K562 (cell line): ENCODE data around the gene TSPYL4. TPM values are rescaled to one million over a fixed set of nuclear protein-coding genes. Genes with fewer than 3 reads are reported as not detected.

Experiments used
- E2F6 ChIP-seq, 2 experiments: IDR thresholded peaks; 2 replicates each; pipeline ENCODE4 v1.6.1; 2011; ENCODE audit warnings: borderline replicate concordance in 1 of 2, control low read depth in 1 of 2, low read depth in 1 of 2, low read length in 1 of 2, mild to moderate bottlenecking in 1 of 2, mixed read lengths in 1 of 2, moderate library complexity in 1 of 2; ENCODE audit not compliant: insufficient read depth in 1 of 2, insufficient read length in 1 of 2, poor library complexity in 1 of 2, severe bottlenecking in 1 of 2; ENCODE audit errors: extremely low read depth in 1 of 2
- ETS2 ChIP-seq: IDR thresholded peaks from 2 replicates; pipeline ENCODE4 v1.6.1; 2016; ENCODE audit warnings: borderline replicate concordance, missing genetic modification characterization, mild to moderate bottlenecking, moderate library complexity, missing compliant biosample characterization; ENCODE audit not compliant: poor library complexity, severe bottlenecking
- FOXP4 ChIP-seq: sonication (generic); formaldehyde crosslinking; IDR thresholded peaks from 2 replicates; pipeline ENCODE4 v1.8.0; 2022; ENCODE audit warnings: mild to moderate bottlenecking, missing genetic modification reagents, borderline replicate concordance
- GABPA ChIP-seq: fragments of 200-800 bp; sonication (Bioruptor generic); conservative IDR thresholded peaks from 2 replicates; pipeline ENCODE4 v1.6.1; 2016; ENCODE audit warnings: low read depth, missing genetic modification characterization, missing compliant biosample characterization
- LEF1 ChIP-seq: fragments of 450-650 bp; IDR thresholded peaks from 2 replicates; pipeline ENCODE4 v1.6.1; 2016; ENCODE audit warnings: mild to moderate bottlenecking
- MCM3 ChIP-seq: fragments of 450-650 bp; IDR thresholded peaks from 2 replicates; pipeline ENCODE4 v1.6.1; 2016
- ZKSCAN3 ChIP-seq: fragments of 250-450 bp; sonication (Bioruptor Pico); IDR thresholded peaks from 2 replicates; pipeline ENCODE4 v1.4.0; 2020
- ZNF12 ChIP-seq: sonication (generic); formaldehyde crosslinking; IDR thresholded peaks from 2 replicates; pipeline ENCODE4 v1.4.0; 2020; ENCODE audit warnings: mild to moderate bottlenecking, missing genetic modification reagents
- ZNF174 ChIP-seq: fragments of 250-450 bp; sonication (Bioruptor Pico); IDR thresholded peaks from 2 replicates; pipeline ENCODE4 v1.4.0; 2020; ENCODE audit warnings: mild to moderate bottlenecking
- ZNF175 ChIP-seq: fragments of 200-800 bp; sonication (Bioruptor generic); IDR thresholded peaks from 2 replicates; pipeline ENCODE4 v1.6.1; 2016; ENCODE audit warnings: low read depth, mild to moderate bottlenecking, missing genetic modification characterization, missing compliant biosample characterization
- ZNF197 ChIP-seq: fragments of 200-800 bp; sonication (Bioruptor generic); IDR thresholded peaks from 2 replicates; pipeline ENCODE4 v1.6.1; 2016; ENCODE audit warnings: low read depth, missing genetic modification characterization, missing compliant biosample characterization
- ZNF41 ChIP-seq: fragments of 250-450 bp; sonication (Bioruptor Pico); conservative IDR thresholded peaks from 2 replicates; pipeline ENCODE4 v1.4.0; 2020; ENCODE audit warnings: mild to moderate bottlenecking
- ZSCAN32 ChIP-seq: fragments of 450-650 bp; formaldehyde crosslinking; IDR thresholded peaks from 2 replicates; pipeline ENCODE4 v1.4.0; 2020; ENCODE audit warnings: mild to moderate bottlenecking, moderate library complexity
- polyA plus RNA-seq, 8 experiments: library from polyadenylated mRNA; depleted of rRNA in 4 of 8; stranded (reverse) in 5 of 8; unstranded in 3 of 8; fragments of >200 nt; fragmentation: Nextera tagmentation in 2 of 8; fragmentation: Illumina TruSeq in 1 of 8; extraction: Ambion mirVana in 2 of 8; extraction: Trizol in 1 of 8; gene quantifications; 2 replicates each; pipeline versions ENCODE4 v1.2.1 to v1.2.3, GENCODE V29; 2011 to 2014; ENCODE audit warnings: inconsistent platforms in 1 of 8, missing spikeins in 1 of 8
- total RNA-seq, 7 experiments: library from RNA; depleted of rRNA in 6 of 7; stranded (reverse); fragments of >200 nt in 6 of 7; fragmentation: Illumina TruSeq in 2 of 7; extraction: Trizol in 2 of 7; gene quantifications; 2 replicates each; pipeline versions ENCODE4 v1.2.1 to v1.2.3, GENCODE V29; 2011 to 2021; ENCODE audit warnings: low replicate concordance in 1 of 7
- TF ChIP-seq, protein P1 (sequence below): sonication (generic); formaldehyde crosslinking; IDR thresholded peaks from 2 replicates; pipeline ENCODE4 v1.8.1; 2022; ENCODE audit warnings: missing genetic modification reagents
- TF ChIP-seq, protein P2 (sequence below): IDR thresholded peaks from 2 replicates; pipeline ENCODE4 v1.6.1; 2012; ENCODE audit warnings: low read depth, low read length, improper control_type of control experiment, borderline replicate concordance
- TF ChIP-seq, protein P3 (sequence below): fragments of 450-650 bp; IDR thresholded peaks from 2 replicates; pipeline ENCODE4 v1.7.1; 2018; ENCODE audit warnings: mild to moderate bottlenecking, low read depth; ENCODE audit not compliant: partially characterized antibody

Gene TSPYL4
- total and polyA plus RNA-seq, 9 of the 15 experiments (the other 6 are each of a cell fraction or from before 2014, with no cell fraction given): 0.69 to 18.0 (median 9.1) TPM

GRCh38 chr6:116253505-116254296 is at the start of gene TSPYL4 (continued):
- no peak for TF ChIP-seq E2F6 (IDR thresholded peaks at IDR 0.05; ENCODE audit: borderline replicate concordance in 1 of 2, extremely low read depth in 1 of 2, insufficient read depth in 1 of 2, insufficient read length in 1 of 2, low read depth in 1 of 2, low read length in 1 of 2, poor library complexity in 1 of 2, severe bottlenecking in 1 of 2)
- TF ChIP-seq ZNF174 (CRISPR knock-in tag): no peak
- no peak for TF ChIP-seq ZSCAN32
- TF ChIP-seq, protein P1, sequence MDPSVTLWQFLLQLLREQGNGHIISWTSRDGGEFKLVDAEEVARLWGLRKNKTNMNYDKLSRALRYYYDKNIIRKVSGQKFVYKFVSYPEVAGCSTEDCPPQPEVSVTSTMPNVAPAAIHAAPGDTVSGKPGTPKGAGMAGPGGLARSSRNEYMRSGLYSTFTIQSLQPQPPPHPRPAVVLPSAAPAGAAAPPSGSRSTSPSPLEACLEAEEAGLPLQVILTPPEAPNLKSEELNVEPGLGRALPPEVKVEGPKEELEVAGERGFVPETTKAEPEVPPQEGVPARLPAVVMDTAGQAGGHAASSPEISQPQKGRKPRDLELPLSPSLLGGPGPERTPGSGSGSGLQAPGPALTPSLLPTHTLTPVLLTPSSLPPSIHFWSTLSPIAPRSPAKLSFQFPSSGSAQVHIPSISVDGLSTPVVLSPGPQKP (CRISPR knock-in tag): no peak
- TF ChIP-seq ZNF197: no peak
- TF ChIP-seq, protein P2, sequence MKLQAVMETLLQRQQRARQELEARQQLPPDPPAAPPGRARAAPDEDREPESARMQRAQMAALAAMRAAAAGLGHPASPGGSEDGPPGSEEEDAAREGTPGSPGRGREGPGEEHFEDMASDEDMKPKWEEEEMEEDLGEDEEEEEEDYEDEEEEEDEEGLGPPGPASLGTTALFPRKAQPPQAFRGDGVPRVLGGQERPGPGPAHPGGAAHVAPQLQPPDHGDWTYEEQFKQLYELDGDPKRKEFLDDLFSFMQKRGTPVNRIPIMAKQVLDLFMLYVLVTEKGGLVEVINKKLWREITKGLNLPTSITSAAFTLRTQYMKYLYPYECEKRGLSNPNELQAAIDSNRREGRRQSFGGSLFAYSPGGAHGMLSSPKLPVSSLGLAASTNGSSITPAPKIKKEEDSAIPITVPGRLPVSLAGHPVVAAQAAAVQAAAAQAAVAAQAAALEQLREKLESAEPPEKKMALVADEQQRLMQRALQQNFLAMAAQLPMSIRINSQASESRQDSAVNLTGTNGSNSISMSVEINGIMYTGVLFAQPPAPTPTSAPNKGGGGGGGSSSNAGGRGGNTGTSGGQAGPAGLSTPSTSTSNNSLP: no peak
- no peak for TF ChIP-seq FOXP4 (CRISPR knock-in tag)
- TF ChIP-seq ZNF175 (CRISPR knock-in tag): no peak
- TF ChIP-seq LEF1: no peak
- TF ChIP-seq MCM3: no peak
- TF ChIP-seq ETS2 (tag): no peak
- TF ChIP-seq GABPA (tag): peak; percentile 83
- TF ChIP-seq, protein P3, sequence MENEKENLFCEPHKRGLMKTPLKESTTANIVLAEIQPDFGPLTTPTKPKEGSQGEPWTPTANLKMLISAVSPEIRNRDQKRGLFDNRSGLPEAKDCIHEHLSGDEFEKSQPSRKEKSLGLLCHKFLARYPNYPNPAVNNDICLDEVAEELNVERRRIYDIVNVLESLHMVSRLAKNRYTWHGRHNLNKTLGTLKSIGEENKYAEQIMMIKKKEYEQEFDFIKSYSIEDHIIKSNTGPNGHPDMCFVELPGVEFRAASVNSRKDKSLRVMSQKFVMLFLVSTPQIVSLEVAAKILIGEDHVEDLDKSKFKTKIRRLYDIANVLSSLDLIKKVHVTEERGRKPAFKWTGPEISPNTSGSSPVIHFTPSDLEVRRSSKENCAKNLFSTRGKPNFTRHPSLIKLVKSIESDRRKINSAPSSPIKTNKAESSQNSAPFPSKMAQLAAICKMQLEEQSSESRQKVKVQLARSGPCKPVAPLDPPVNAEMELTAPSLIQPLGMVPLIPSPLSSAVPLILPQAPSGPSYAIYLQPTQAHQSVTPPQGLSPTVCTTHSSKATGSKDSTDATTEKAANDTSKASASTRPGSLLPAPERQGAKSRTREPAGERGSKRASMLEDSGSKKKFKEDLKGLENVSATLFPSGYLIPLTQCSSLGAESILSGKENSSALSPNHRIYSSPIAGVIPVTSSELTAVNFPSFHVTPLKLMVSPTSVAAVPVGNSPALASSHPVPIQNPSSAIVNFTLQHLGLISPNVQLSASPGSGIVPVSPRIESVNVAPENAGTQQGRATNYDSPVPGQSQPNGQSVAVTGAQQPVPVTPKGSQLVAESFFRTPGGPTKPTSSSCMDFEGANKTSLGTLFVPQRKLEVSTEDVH: no peak
- TF ChIP-seq ZNF41 (CRISPR knock-in tag): no peak
- no peak for TF ChIP-seq ZKSCAN3 (CRISPR knock-in tag)
- TF ChIP-seq ZNF12 (CRISPR knock-in tag): 0 out of 2 replicates have a peak, but pooled peaks have one; percentile 30
